Measurements from ENCODE around the gene LRRC57. TPM values are rescaled to one million over a fixed set of nuclear protein-coding genes. Genes with fewer than 3 reads are reported as not detected.

The LRRC57 gene
- total and polyA plus RNA-seq, 2 of the 8 experiments (the other 6 are each of a cell fraction or from before 2014, with no cell fraction given): 5.0 to 12.7 TPM

DNA sequence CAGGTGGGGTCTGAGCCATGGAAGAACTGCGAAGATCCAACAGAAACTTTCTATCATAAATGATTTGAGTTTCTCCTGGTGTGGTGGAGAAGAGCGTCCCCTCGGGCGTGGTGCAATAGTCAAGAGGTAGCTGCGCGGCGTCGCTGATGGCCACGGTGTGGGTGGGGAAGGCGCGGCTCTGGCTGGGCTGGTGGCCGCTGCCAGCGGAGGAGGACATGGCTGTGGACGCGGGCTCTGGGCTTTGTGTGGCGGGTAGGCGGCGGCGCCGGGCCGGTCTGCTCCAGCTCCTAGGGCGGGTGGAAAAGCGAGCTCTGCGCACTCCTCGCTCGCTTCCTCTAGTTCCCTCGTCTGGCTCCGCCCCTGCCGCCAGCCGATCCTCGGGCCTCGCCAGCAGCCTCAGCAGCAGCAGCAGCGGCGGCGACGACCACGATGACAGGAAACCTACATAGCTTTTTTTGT lies 32.7 kb upstream of the LRRC57 start:
- H3K9me3 ChIP-seq (ENCODE audit: insufficient read depth in 2 of 2, low read depth in 1 of 2, low read length in 1 of 2): no peaks in the 10 kb centered on the region
- H3K4me2 ChIP-seq (ENCODE audit: insufficient read depth in 1 of 2, low read depth in 2 of 2, low read length in 2 of 2): peak overlapping the region; percentile 78 to 91
- H4K20me1 ChIP-seq (replicated peaks in 1 of 2; ENCODE audit: control insufficient read depth in 1 of 2, insufficient read depth in 2 of 2, low read length in 2 of 2): no peaks in the 10 kb centered on the region
- ChIA-PET POLR2A (ENCODE audit: partially characterized antibody) (interaction anchor here (0.7 to 3.4 kb wide), 3 partner anchors 10 to 68 kb away, joined by 3 to 13 read pairs (median 3); no protein-coding TSS in a partner anchor), CTCF (ENCODE audit: partially characterized antibody) (interaction anchor here (4.1 kb wide), 1 partner anchor 11 kb away, joined by 28 read pairs; no protein-coding TSS in a partner anchor)
- H3K56ac ChIP-seq (replicated peaks; ENCODE audit: insufficient read length, low read depth, low read length): no peak overlapping the region
- H3K79me1 ChIP-seq (ENCODE audit: low read depth, low read length): 0 out of 2 replicates have a peak, but pooled peaks cover 4% of the 10 kb centered on the region
- 5% methylated on average over 37 of the region's 37 CpGs; no CpG with 5 or more reads in 1 of the 2 experiments for WGBS, 2 experiments (ENCODE audit: extremely low coverage in 1 of 2, insufficient coverage in 1 of 2, insufficient read length in 1 of 2, insufficient replicate concordance in 2 of 2, low coverage in 1 of 2, low lambda C conversion rate in 2 of 2, missing lambda C conversion rate in 1 of 2)
- no peaks in the 10 kb centered on the region; a peak in 1 of 8 replicates for H3K36me3 ChIP-seq (ENCODE audit: control insufficient read depth in 2 of 4, insufficient read depth in 4 of 4, low read length in 3 of 4)
- peaks cover 10 to 19% (median 15%) of the 10 kb centered on the region in 4 experiments; a peak in 6 of 7 replicates for H3K4me1 ChIP-seq (replicated peaks in 1 of 4; ENCODE audit: control insufficient read depth in 3 of 4, insufficient read depth in 4 of 4, low read length in 3 of 4)
- no peak overlapping the region for H4K5ac ChIP-seq (ENCODE audit: insufficient read length, low read depth, low read length)
- H3K4ac ChIP-seq (replicated peaks; ENCODE audit: insufficient read length, low read depth, low read length): no peak overlapping the region
- FAIRE-seq (no peak), DNase-seq (ENCODE audit: low read depth in 1 of 2, low spot score in 2 of 2) (peak; percentile 57 to 84)
- H2BK15ac ChIP-seq (ENCODE audit: low read length): no peak overlapping the region
- no peak overlapping the region for H3K23ac ChIP-seq (ENCODE audit: insufficient read length)
- peak overlapping the region; percentile 93; the same call in 1 of the 2 replicates for H3K18ac ChIP-seq (ENCODE audit: extremely low read depth, low read length)
- peaks cover 2% of the 10 kb centered on the region; the same call in 1 of the 2 replicates for H3K23me2 ChIP-seq (ENCODE audit: low read depth, low read length)
- peak overlapping the region; percentile 54 to 63 (median 55) for H3K4me3 ChIP-seq (ENCODE audit: extremely low read depth in 1 of 4, insufficient read depth in 2 of 4, low read depth in 3 of 4, low read length in 4 of 4)
- peak overlapping the region; percentile 71; the same call in 1 of the 2 replicates for H2BK12ac ChIP-seq (ENCODE audit: low read depth, low read length)
- H3K14ac ChIP-seq (ENCODE audit: insufficient read length): no peak overlapping the region
- no peaks in the 10 kb centered on the region; a peak in 1 of 4 replicates for H3K79me2 ChIP-seq (ENCODE audit: control insufficient read depth in 1 of 2, insufficient read depth in 2 of 2, low read length in 2 of 2)
- H4K91ac ChIP-seq (replicated peaks; ENCODE audit: insufficient read length, low read length): no peak overlapping the region
- no peak overlapping the region; the same call in 1 of the 2 replicates for H2BK5ac ChIP-seq (ENCODE audit: low read depth, low read length)
- H4K8ac ChIP-seq (ENCODE audit: extremely low read depth, insufficient read depth, low read length): peak overlapping the region; percentile 97; the same call in 1 of the 2 replicates
- H2AFZ ChIP-seq (ENCODE audit: low read length): peak overlapping the region; percentile 59; the same call in 1 of the 2 replicates
- H2BK120ac ChIP-seq (replicated peaks; ENCODE audit: low read depth, low read length): no peak overlapping the region
- no peak overlapping the region for H2BK20ac ChIP-seq (ENCODE audit: low read length)
- H2AK5ac ChIP-seq (ENCODE audit: low read depth, low read length): no peak overlapping the region; the same call in 1 of the 2 replicates
- no peak overlapping the region; the same call in 1 of the 2 replicates for H3K27ac ChIP-seq (ENCODE audit: low read depth, low read length)
- peaks cover 1 to 6% (median 5%) of the 10 kb centered on the region in 4 experiments for H3K27me3 ChIP-seq (replicated peaks in 1 of 4; ENCODE audit: control insufficient read depth in 3 of 4, extremely low read depth in 1 of 4, insufficient read depth in 3 of 4, low read length in 3 of 4)
- peak overlapping the region in 3 of 4 experiments; percentile 56 to 79 (median 67); a peak in 6 of 7 replicates for H3K9ac ChIP-seq (replicated peaks in 1 of 4; ENCODE audit: extremely low read depth in 1 of 4, low read depth in 3 of 4, low read length in 3 of 4)
- TF ChIP-seq HDAC2 (IDR thresholded peaks at IDR 0.05; ENCODE audit: borderline replicate concordance in 1 of 2, low read depth in 2 of 2, low read length in 2 of 2) (no peak), NANOG (IDR thresholded peaks at IDR 0.05; ENCODE audit: insufficient read depth, low read depth, low read length, poor library complexity, severe bottlenecking) (no peak), BACH1 (IDR thresholded peaks at IDR 0.05; ENCODE audit: low read length) (no peak), POLR2AphosphoS5 (IDR thresholded peaks at IDR 0.05; ENCODE audit: low read depth, low read length) (peak; percentile 75), EGR1 (IDR thresholded peaks at IDR 0.05; ENCODE audit: borderline replicate concordance, low read depth, low read length) (no peak), KDM4A (IDR thresholded peaks at IDR 0.05; ENCODE audit: low read depth, low read length, severe bottlenecking) (peak; percentile 48), ASH2L (IDR thresholded peaks at IDR 0.05; ENCODE audit: low read length) (peak; percentile 83), MAX (IDR thresholded peaks at IDR 0.05) (peak; percentile 67)
